HCT116 (cell line): ENCODE data around the gene VWA1. TPM values are rescaled to one million over a fixed set of nuclear protein-coding genes. Genes with fewer than 3 reads are reported as not detected.
A peak's percentile ranks its signal among the peaks of the same experiment; 100 is the strongest.

ENCODE experiments used
- ATAC-seq: fragments of 200-7000 bp; cut with Tn5 transposase; 2 replicates; pipeline ENCODE4 v1.9.1; 2020; ENCODE audit warnings: mild to moderate bottlenecking, moderate library complexity
- BruUV-seq: library from RNA; stranded (reverse); fragments of 400-500 nt; replicated peaks from 2 replicates; lab custom pipeline; 2021; lab: Mats Ljungman, UMichigan
- CTCF ChIA-PET: fragments of 300-600 bp; sonication (Branson Sonifier 250); formaldehyde crosslinking; loops from one replicate; lab custom pipeline; 2021; ENCODE audit warnings: antibody characterized with exemption; lab: Charles Lee
- POLR2A ChIA-PET: fragments of 300-600, 350-600 bp; sonication (Branson Sonifier 250); formaldehyde crosslinking; loops from one replicate; lab custom pipeline; 2021; ENCODE audit warnings: antibody characterized with exemption; lab: Charles Lee
- RAD21 ChIA-PET, 2 experiments: fragments of 300-600 bp; sonication (Branson Sonifier 250); formaldehyde crosslinking; loops; one replicate each; lab custom pipeline; 2023; ENCODE audit warnings: low total read pairs in 2 of 2; ENCODE audit not compliant: uncharacterized antibody in 2 of 2, unreplicated experiment in 2 of 2, low non-redundant PET in 1 of 2; lab: Charles Lee
- DNase-seq: peaks from one replicate; pipeline ENCODE4 v3.0.0-alpha.2; 2010; ENCODE audit warnings: low read depth, low spot score
- H2AFZ ChIP-seq: fragments of 200-600 bp; shearing (Covaris generic), sonication (generic); 2 replicates; pipeline ENCODE4 v1.6.1; 2017; ENCODE audit warnings: low read depth, mixed run types, mixed read lengths, antibody characterized with exemption, low read length; ENCODE audit not compliant: poor library complexity, severe bottlenecking
- H3K27ac ChIP-seq: 2 replicates; pipeline ENCODE4 v1.5.1; 2012; ENCODE audit warnings: low read depth, low read length
- H3K27me3 ChIP-seq: fragments of 200-600 bp; sonication (generic); 2 replicates; pipeline ENCODE4 v1.6.1; 2016; ENCODE audit warnings: mixed run types, low read length, mixed read lengths; ENCODE audit not compliant: insufficient read depth
- H3K36me3 ChIP-seq, 2 experiments: fragments of 200-500 bp in 1 of 2; fragments of 200-600 bp in 1 of 2; sonication (Bioruptor generic) in 1 of 2; sonication (generic) in 1 of 2; 2 replicates each; pipeline versions ENCODE4 v1.5.1 to v1.6.1; 2014 to 2016; ENCODE audit warnings: low read length in 2 of 2, inconsistent platforms in 1 of 2, mixed read lengths in 1 of 2, mixed run types in 1 of 2; ENCODE audit not compliant: insufficient read depth in 2 of 2, control insufficient read depth in 1 of 2
- H3K4me1 ChIP-seq, 2 experiments: fragments of 200-600 bp in 1 of 2; sonication (generic) in 1 of 2; 2 replicates each; pipeline versions ENCODE4 v1.5.1 to v1.6.1; 2012 to 2017; ENCODE audit warnings: low read length in 2 of 2, inconsistent platforms in 1 of 2, mild to moderate bottlenecking in 1 of 2, mixed read lengths in 1 of 2, mixed run types in 1 of 2, moderate library complexity in 1 of 2; ENCODE audit not compliant: insufficient read depth in 2 of 2, control insufficient read depth in 1 of 2
- H3K4me2 ChIP-seq: fragments of 200-600 bp; sonication (generic); 2 replicates; pipeline ENCODE4 v1.6.1; 2017; ENCODE audit warnings: mixed run types, low read length, mixed read lengths
- H3K4me3 ChIP-seq, 2 experiments: fragments of 200-600 bp in 1 of 2; sonication (generic) in 1 of 2; replicated peaks in 1 of 2; 2 replicates each; pipeline ENCODE4 v1.5.1; 2011 to 2016; ENCODE audit warnings: low read length in 2 of 2, control low read depth in 1 of 2, low read depth in 1 of 2, mild to moderate bottlenecking in 1 of 2, mixed read lengths in 1 of 2, mixed run types in 1 of 2
- H3K79me2 ChIP-seq: fragments of 200-600 bp; sonication (generic); 2 replicates; pipeline ENCODE4 v1.6.1; 2017; ENCODE audit warnings: mild to moderate bottlenecking, mixed run types, low read length, moderate library complexity, mixed read lengths; ENCODE audit not compliant: insufficient read depth
- H3K9ac ChIP-seq: fragments of 200-600 bp; sonication (generic); 2 replicates; pipeline ENCODE4 v1.6.1; 2016; ENCODE audit warnings: low read length, mixed read lengths
- H3K9me2 ChIP-seq: fragments of 200-600 bp; sonication (generic), shearing (Covaris generic); 2 replicates; pipeline ENCODE4 v1.6.1; 2017; ENCODE audit warnings: mixed run types, mild to moderate bottlenecking, moderate library complexity; ENCODE audit not compliant: insufficient read depth
- H3K9me3 ChIP-seq, 2 experiments: fragments of 200-500 bp in 1 of 2; fragments of 200-600 bp in 1 of 2; sonication (Bioruptor generic) in 1 of 2; sonication (generic) in 1 of 2; 2 replicates each; pipeline ENCODE4 v1.6.1; 2014 to 2017; ENCODE audit warnings: low read length in 2 of 2, mixed read lengths in 2 of 2, inconsistent platforms in 1 of 2, low read depth in 1 of 2, mild to moderate bottlenecking in 1 of 2, mixed run types in 1 of 2, moderate library complexity in 1 of 2; ENCODE audit not compliant: control insufficient read depth in 1 of 2, insufficient read depth in 1 of 2
- H4K20me1 ChIP-seq: fragments of 200-600 bp; sonication (generic), shearing (Covaris generic); 2 replicates; pipeline ENCODE4 v1.6.1; 2017; ENCODE audit warnings: mixed run types, mild to moderate bottlenecking, moderate library complexity; ENCODE audit not compliant: insufficient read depth
- ATF3 ChIP-seq: IDR thresholded peaks from 2 replicates; pipeline ENCODE4 v1.6.1; 2012
- CBX3 ChIP-seq: IDR thresholded peaks from 2 replicates; pipeline ENCODE4 v1.6.1; 2012; ENCODE audit warnings: low read depth
- CEBPB ChIP-seq: IDR thresholded peaks from 2 replicates; pipeline ENCODE4 v1.6.1; 2012; ENCODE audit warnings: low read depth
- CTCF ChIP-seq, 3 experiments: fragments of 200-600 bp in 1 of 3; sonication (generic) in 1 of 3; IDR thresholded peaks in 2 of 3; conservative IDR thresholded peaks in 1 of 3; 2 replicates each; pipeline ENCODE4 v1.5.1; 2012 to 2017; ENCODE audit warnings: low read depth in 2 of 3, low read length in 2 of 3, antibody characterized with exemption in 1 of 3, borderline replicate concordance in 1 of 3, control low read depth in 1 of 3, mild to moderate bottlenecking in 1 of 3, mixed read lengths in 1 of 3, mixed run types in 1 of 3, moderate library complexity in 1 of 3; ENCODE audit not compliant: insufficient read depth in 1 of 3
- EGR1 ChIP-seq: IDR thresholded peaks from 2 replicates; pipeline ENCODE4 v1.6.1; 2012; ENCODE audit warnings: low read depth
- ELF1 ChIP-seq: IDR thresholded peaks from 2 replicates; pipeline ENCODE4 v1.6.1; 2012; ENCODE audit warnings: low read depth, borderline replicate concordance
- EZH2 ChIP-seq: fragments of 200-600 bp; sonication (generic); IDR thresholded peaks from 2 replicates; pipeline ENCODE4 v1.6.1; 2017; ENCODE audit warnings: antibody characterized with exemption, mixed run types
- FOSL1 ChIP-seq: IDR thresholded peaks from 2 replicates; pipeline ENCODE4 v1.6.1; 2012; ENCODE audit warnings: low read depth
- MAX ChIP-seq: IDR thresholded peaks from 2 replicates; pipeline ENCODE4 v1.6.1; 2012
- POLR2AphosphoS5 ChIP-seq: IDR thresholded peaks from 2 replicates; pipeline ENCODE4 v1.6.1; 2011; ENCODE audit warnings: mild to moderate bottlenecking, low read depth, low read length, moderate library complexity
- RAD21 ChIP-seq: IDR thresholded peaks from 2 replicates; pipeline ENCODE4 v1.6.1; 2012; ENCODE audit warnings: low read depth, mild to moderate bottlenecking
- REST ChIP-seq: IDR thresholded peaks from 2 replicates; pipeline ENCODE4 v1.6.1; 2012; ENCODE audit warnings: low read depth
- SIN3A ChIP-seq: IDR thresholded peaks from 2 replicates; pipeline ENCODE4 v1.6.1; 2012; ENCODE audit warnings: low read depth
- SP1 ChIP-seq: IDR thresholded peaks from 2 replicates; pipeline ENCODE4 v1.6.1; 2012; ENCODE audit warnings: low read depth
- SRF ChIP-seq: IDR thresholded peaks from 2 replicates; pipeline ENCODE4 v1.6.1; 2012; ENCODE audit warnings: low read depth
- TCF7L2 ChIP-seq: IDR thresholded peaks from 2 replicates; pipeline ENCODE4 v1.7.0; 2011; ENCODE audit warnings: borderline replicate concordance, inconsistent platforms; ENCODE audit not compliant: insufficient read depth, insufficient read length; ENCODE audit errors: extremely low read depth
- YY1 ChIP-seq: IDR thresholded peaks from 2 replicates; pipeline ENCODE4 v1.6.1; 2011; ENCODE audit warnings: low read length, low read depth, moderate library complexity, mild to moderate bottlenecking; ENCODE audit not compliant: insufficient replicate concordance; ENCODE audit errors: extremely low read depth
- ZFX ChIP-seq: fragments of 450-650 bp; IDR thresholded peaks from 2 replicates; pipeline ENCODE4 v1.6.1; 2017
- ZNF274 ChIP-seq: fragments of 200-500 bp; sonication (Bioruptor generic); IDR thresholded peaks from 2 replicates; pipeline ENCODE4 v1.6.1; 2014; ENCODE audit warnings: mild to moderate bottlenecking, low read depth, low read length, inconsistent platforms
- intact Hi-C: fragments of 100-400 bp; cut with micrococcal nuclease; formaldehyde crosslinking; loops from 2 replicates; pipeline ENCODE4 v1.10.0; 2022
- total RNA-seq: library from RNA; stranded (reverse); gene quantifications from one replicate; pipeline ENCODE4 v1.2.1, GENCODE V29; 2021; ENCODE audit not compliant: unreplicated experiment

Gene VWA1
- total RNA-seq, 1 experiment from 2014 or later, result 50.6 TPM

GRCh38 chr1:1397839-1398523 is 37.5 kb upstream of the VWA1 start (continued):
- no peak for TF ChIP-seq ELF1

- intact Hi-C loops, result loop anchor here (1.0 kb wide), 1 partner anchor 54 kb away; no protein-coding TSS in a partner anchor
- ChIA-PET POLR2A (interaction anchor here (1.0 to 1.2 kb wide), 6 partner anchors 8 to 107 kb away, joined by 3 to 7 read pairs (median 4); partner anchors contain the start of genes AURKAIP1 and MRPL20), RAD21 (interaction anchor here in 1 of 2 experiments (0.9 kb wide), 1 partner anchor 23 kb away, joined by 4 read pairs; the partner anchor contains the start of gene AURKAIP1), CTCF (interaction anchor here (0.8 to 1.5 kb wide), 4 partner anchors 23 to 107 kb away, joined by 3 to 9 read pairs (median 4); partner anchors contain the start of gene AURKAIP1)
- H4K20me1 ChIP-seq, result peaks cover 9% of the 10 kb centered on the region; the same call in 1 of the 2 replicates
- peak overlapping the region; percentile 86 for H3K27ac ChIP-seq
- peaks cover 86% of the 10 kb centered on the region for H3K79me2 ChIP-seq
- no peaks in the 10 kb centered on the region for H3K27me3 ChIP-seq
- peak overlapping the region; percentile 76 to 99 for H3K4me3 ChIP-seq
- peak overlapping the region; percentile 97 for H3K9ac ChIP-seq
- H3K9me3 ChIP-seq, result no peaks in the 10 kb centered on the region
- H3K4me1 ChIP-seq, result peaks cover 8 to 43% of the 10 kb centered on the region in 2 experiments; a peak in 3 of 4 replicates
- BruUV-seq, result no TSS peak
- DNase-seq, result no peak
- H3K9me2 ChIP-seq, result no peaks in the 10 kb centered on the region
- H3K4me2 ChIP-seq, result peak overlapping the region; percentile 99
- no peak; the same call in 1 of the 2 replicates for ATAC-seq
- peaks cover 29 to 51% of the 10 kb centered on the region in 2 experiments; a peak in 3 of 4 replicates for H3K36me3 ChIP-seq
- H2AFZ ChIP-seq, result no peak overlapping the region
- TF ChIP-seq ATF3, result no peak
- TF ChIP-seq FOSL1, result no peak
- no peak for TF ChIP-seq SRF
- no peak for TF ChIP-seq CTCF (IDR thresholded peaks at IDR 0.05 in 2 of 3, conservative IDR thresholded peaks at IDR 0.05 in 1 of 3; ENCODE audit: borderline replicate concordance in 1 of 3, insufficient read depth in 1 of 3, low read depth in 2 of 3, low read length in 2 of 3)
- no peak for TF ChIP-seq MAX
- no peak for TF ChIP-seq TCF7L2
- TF ChIP-seq ZNF274, result no peak
- no peak for TF ChIP-seq EGR1
- no peak for TF ChIP-seq SIN3A
- no peak; the same call in 1 of the 2 replicates for TF ChIP-seq ZFX
- no peak for TF ChIP-seq CEBPB
- TF ChIP-seq RAD21, result no peak
- TF ChIP-seq YY1, result no peak
- no peak for TF ChIP-seq REST
- TF ChIP-seq EZH2, result no peak
- TF ChIP-seq SP1, result no peak
- TF ChIP-seq POLR2AphosphoS5, result no peak
- no peak for TF ChIP-seq CBX3
Observed at GRCh38 chr1:1398677-1399186, 36.8 kb upstream of the VWA1 start.
